Measurements from ENCODE around the gene DOCK4. TPM values are rescaled to one million over a fixed set of nuclear protein-coding genes. Genes with fewer than 3 reads are reported as not detected.

The DOCK4 gene
- total RNA-seq, 1 donor from 2014 or later: 70.9 TPM

DNA sequence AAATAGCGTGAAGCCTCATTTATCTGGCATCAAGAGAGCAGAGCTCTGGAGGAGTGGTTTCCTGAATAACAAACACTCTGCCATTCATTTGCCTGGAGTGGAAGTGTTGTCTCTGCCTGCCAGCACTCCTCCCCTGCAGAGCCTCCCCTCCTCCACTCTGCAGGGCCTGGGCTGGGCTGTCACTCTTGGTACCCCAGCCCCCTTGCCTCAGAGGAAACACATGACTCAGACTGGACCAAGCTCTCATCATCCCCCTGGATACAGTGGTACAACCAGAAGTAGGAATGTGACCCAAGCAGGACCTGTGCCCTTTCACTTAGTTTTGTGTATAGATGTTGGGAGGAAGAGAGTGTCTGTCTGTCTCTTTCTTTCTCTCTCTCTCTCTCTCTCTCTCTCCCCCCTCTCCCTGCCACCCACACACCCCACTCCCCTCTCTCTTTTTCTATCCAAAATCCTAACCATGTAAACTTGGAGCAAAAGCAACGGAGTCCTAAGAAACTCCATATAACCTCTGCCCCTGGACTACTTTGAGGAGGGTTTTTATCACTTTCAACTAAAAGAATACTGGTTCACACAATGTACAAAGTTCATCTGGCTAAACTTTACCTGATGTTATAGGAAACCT, 43.9 kb downstream of the DOCK4 start:
- FAIRE-seq: no peak
- peak; percentile 19 to 23 for DNase-seq (ENCODE audit: low spot score in 2 of 2)

DNA sequence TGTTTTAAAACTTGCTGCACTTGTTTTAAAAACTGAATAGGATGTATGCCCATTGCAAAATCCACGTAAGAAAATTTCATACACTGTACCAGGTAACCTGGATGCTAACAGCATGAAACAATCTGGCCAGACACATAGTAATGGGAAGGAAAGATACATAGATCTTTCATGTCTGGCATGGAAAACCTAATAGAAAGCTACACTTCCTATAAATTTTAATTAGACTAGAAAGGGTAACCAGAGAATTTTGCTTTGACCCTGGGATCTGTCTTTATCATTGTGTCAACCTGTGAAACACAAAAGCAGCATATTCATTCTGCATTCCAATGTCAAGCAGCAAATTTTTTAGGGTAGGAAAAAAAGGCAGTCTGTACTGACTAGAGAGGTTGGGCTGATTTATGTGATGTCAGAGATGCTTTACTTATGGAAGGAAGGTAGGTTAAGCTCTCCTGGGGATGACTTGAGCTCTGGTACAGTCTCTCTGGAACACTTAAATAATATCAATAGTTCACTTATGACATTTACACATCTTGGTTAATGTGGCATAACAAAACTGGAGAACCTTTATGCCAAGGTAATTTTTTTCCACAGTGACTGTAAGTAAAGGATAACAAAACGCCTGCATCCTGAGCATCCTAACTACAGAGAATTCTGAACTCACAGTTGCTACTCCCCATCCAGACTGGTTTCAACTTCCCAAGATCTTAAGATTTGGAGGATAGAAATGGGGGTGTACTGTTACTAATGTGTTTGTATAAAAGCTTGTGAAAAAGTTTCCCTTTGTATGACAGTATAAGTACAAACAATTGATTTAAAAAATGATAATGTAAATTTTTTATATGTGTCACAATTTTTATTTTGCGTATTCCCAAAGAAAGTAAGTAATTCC, 44.7 kb downstream of the DOCK4 start:
- DNase-seq (ENCODE audit: low spot score in 2 of 2): no peak
- no peak for FAIRE-seq

DNA sequence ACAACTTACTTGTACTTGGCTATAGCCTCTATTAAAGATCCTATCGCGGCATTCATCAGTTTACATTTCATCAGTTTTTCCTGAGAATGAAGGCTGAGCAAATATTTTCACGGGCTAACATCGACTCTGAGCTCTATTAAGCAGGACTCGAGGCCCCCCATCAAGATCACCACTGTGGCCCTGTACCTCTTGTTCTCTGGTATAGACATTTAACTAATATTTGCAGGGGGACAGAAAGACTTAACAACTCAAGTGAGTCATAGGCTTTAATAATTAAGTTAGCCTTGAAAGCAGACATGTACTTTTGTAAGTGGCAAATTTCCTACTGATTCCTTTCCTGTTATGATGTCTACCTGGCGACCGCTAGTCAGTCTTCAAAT, 45.4 kb downstream of the DOCK4 start:
- FAIRE-seq (no peak), DNase-seq (ENCODE audit: low spot score in 2 of 2) (no peak)

DNA sequence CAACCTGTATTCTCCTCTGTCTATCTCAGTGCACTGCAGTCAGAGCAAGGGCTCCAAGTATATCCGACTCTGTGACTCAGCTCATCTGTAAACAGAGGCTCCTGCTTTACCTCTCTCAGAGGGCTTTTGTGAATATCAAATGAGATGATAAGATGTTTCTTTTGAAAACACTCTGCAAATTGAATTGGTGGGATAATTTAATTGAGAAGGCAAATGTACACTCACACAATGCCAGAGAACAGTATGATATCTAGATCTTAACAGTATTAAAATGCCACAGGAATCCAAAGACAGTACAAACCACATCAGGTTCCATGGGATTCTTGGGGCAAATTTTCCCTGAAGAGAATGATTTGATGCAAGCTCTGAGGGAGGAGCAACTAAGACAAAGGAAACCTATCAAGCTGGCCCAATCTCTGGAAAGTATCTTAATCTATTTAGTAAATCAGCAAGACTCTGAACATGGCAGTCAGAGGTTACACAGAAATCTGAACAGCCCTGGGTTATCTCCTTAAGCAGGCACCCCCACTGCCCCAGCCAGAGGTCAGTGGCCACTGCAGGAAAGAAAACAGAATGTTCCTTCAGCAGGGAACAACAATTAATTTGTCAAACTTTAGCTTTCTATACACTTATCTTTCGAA, 45.9 kb downstream of the DOCK4 start:
- DNase-seq (ENCODE audit: low spot score in 2 of 2) (no peak), FAIRE-seq (no peak)

DNA sequence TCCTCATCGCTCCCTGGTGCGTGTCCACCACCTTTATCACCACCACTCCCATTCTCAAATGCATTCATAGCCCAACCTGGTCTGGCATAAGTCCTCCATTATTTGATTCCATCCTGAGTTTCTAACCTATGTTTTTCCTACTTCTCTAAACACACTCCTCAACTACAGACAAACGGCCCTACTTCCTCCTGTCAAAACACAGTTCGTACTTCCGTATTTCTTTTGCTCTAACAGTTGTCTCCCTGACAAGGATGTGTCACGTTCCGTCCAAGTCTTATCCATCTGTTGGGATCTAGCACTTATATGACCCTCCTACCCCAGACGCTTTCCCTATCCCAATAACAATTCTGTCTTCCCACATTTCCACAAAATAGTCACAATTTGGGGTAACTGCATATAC, 46.8 kb downstream of the DOCK4 start:
- DNase-seq (ENCODE audit: low spot score in 2 of 2): no peak
- FAIRE-seq: no peak

DNA sequence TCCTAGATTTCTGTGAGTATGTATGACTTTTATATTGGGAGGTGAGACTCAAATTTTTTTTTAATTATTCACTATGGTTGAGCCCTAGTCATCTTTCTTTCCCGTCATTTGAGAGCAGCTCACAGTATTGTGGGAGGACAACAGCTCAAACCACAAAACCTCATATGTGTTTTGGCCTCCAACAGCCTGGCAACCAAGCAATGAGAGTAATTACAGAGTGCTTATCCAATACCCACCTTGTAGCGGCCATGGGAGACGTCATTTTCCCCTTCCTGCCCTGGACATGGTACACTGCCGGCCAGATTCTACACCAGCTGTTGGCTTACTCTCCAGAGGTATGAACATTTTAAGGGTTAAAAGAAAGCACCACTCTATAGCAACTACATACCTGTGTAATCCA, 49.1 kb downstream of the DOCK4 start:
- FAIRE-seq (no peak), DNase-seq (ENCODE audit: low spot score in 2 of 2) (no peak)

DNA sequence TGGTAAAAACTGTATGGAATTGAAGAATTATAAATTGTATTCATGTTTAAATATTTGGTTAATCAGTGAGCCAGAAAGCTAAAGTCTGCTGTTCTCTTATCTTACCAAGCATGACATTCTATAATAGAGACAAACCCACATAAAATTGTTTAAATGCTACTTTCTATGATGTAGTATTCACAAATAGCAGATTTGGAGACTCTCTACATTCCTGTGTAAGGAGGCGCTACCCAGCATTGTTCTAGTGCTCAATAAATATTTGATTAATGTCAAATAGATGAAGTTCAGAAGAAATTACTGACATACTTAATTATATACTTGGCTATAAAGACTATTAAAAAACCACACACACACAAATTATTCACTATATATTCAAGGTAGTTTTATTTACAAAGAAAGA, 49.8 kb downstream of the DOCK4 start:
- DNase-seq (ENCODE audit: low spot score in 2 of 2): no peak
- FAIRE-seq: no peak

DNA sequence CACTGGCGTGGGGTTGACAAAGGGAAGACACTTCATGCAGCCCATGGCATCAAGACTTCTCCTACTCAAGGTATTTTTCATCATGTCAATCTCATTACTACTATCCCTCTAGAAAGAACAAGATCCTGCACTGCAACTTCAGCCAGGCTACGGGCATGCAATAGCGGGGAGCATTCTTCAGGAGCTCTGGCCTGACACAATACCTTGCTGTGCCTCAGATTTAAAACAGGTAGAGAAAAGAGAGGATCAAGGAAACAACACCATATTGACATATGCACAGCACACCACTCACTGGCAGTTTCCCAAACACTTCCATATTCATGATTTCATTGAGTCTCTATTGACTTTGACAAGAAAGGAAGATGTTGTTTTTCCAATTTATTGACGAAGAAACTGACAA, 51.5 kb downstream of the DOCK4 start:
- DNase-seq (ENCODE audit: low spot score in 2 of 2) (no peak), FAIRE-seq (no peak)

DNA sequence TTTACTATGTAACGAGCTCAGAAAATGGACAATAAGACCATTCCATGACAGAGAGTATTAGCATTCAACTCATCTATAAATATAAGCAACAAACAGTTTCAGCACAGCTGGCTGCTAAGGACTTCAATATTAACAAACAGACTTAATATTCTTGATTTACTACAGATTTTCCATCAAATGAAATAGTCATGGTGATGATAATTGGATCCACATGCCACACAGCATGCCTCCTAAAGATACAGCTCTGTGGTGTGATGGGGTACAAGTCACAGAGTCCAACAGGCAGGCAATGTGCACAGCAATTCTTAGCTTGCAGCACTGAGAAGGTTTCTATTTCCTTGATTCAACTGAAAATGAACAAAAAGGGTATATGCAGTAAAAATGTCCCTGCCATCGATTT, 54.0 kb downstream of the DOCK4 start:
- FAIRE-seq (no peak), DNase-seq (ENCODE audit: low spot score in 2 of 2) (no peak)

DNA sequence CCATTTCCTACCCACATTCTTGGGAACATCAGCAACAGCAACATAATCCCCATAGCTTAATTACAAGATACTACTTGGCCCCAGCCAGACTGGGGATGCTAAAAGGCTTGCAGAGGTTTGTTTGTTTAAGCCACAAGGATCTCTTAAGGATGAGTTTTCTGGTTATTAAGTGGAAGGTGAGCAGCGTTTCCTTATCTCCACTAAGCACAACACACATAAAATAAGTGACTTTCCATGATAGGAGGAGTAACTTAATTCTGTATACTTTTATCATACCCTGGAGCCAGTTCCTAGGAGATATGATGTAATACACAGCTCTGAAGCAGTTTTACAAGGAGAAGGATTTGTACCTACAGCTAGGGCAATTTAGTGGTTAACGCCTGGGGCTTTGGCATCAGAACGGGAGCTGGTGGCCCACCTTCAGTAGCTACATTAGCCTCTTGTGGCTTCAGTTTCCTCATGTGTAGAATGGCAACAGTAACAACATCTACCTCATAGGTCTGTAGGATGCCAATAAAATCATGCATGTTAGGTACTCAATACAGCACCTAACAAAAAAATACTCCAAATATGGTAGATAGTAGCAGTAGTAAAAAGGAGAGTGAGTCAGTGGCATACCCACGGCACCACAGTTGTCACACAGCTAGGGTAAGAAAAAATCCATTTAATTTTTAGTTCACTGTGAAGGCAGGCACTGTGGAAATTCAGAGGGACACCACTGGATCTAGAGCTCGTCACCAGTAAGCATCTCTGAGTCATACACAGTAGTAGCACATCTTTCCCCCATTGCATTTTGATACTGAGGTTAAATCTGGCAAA, 55.2 kb downstream of the DOCK4 start:
- DNase-seq (ENCODE audit: low spot score in 2 of 2) (no peak), FAIRE-seq (no peak)

DNA sequence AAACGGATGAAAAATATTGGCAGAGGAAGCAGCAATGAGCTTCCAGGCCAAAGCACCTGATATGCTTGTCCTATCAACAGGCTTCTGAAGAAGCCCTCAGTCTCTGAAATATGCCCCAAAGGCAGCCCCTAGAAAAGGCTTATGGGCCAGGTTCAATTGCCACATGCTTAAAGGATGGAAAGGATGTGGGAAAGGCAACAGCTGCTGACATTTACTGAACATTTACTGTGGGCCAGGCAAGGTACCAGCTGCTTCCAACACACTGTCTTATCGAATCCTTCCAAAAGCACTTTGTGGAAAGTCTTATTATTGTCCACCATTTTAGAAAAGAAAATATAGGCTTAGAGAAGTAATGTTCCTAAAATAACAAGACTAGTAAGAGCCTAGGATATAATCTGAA, 56.5 kb downstream of the DOCK4 start:
- no peak for FAIRE-seq
- DNase-seq (ENCODE audit: low spot score in 2 of 2): no peak

DNA sequence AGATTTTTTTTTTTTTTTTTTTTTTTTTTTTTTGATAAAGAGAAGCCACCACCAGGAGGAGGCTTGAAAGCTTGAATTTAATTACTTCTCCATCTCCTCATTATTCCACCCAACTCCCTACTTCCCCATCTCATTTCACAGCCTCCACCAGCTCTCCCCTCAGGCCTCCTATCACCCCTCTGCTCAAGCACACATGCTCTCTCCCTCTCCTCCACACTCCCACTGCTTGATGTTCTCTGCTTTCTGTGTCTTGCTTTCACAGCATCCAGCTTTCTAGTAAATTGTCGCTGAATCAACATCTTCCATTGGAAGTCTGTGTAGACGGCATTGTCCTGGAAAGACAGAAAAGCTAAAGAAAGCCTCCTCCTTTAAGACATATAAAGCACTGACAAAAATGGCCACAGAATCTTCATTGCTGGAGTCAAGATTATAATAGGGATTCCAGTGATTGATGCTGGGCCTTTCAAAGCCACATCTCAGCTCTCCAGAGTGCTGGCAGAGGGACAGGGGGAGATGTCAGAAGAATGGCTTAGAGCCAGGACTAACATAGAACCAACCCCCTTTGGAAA, 58.3 kb downstream of the DOCK4 start:
- DNase-seq (ENCODE audit: low spot score in 2 of 2): no peak
- FAIRE-seq: no peak

DNA sequence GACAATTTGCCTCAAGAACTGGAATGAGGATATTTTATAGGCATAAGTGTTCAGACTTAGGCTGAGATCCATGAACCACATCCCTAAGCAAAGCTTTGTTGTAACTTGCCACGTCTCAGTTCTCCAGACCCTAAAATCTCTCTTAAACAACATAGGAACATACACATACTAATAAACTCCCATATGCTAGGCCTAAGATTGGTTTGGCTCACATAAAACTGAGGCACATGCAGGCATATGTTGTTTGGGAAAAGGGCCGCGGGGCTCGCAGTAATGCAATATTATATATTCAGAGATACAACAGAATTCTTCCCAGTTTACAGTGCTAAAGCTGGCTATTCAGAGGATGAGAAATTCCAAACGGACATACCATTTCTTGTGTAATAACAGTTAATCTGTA, 61.0 kb downstream of the DOCK4 start:
- no peak for FAIRE-seq

DNA sequence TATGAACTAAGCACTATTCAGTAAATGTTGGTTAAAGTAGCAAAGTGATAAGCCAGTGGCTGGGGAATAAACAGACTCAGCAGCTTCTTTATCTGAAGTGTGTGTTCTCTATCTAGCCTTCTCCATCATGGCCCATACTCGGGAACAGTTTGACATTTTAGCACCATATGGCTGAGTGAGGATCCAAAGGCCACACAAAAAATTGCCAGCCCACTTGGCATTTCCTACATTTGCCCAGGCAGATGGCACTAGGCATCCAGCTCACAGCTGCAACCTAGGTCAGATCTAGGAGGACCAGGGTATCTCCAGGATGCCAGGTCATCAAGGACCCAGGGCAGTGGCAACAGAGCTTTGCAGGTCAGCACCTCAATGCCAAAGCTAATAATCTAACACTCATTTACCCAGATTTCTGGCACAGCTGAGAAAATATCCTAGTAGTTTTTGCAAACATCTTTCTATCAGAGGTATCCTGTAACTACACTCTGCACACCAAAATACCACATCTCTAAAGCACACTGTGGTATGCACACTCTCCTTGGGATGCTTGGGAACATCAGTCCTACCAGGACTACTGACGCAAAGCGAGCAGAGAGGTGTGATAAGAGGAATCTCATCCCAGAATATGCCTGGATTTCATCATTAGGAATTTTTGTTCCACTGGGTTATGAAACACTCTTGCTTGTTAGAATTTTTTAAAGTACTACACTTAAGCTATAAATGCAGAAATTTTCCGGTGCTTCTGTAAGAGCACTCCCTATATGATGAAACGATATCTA, 61.7 kb downstream of the DOCK4 start:
- no peak for DNase-seq (ENCODE audit: low spot score in 2 of 2)
- no peak for FAIRE-seq

More for the DNA sequence above, 61.0 kb downstream of the DOCK4 start:
- no peak for DNase-seq (ENCODE audit: low spot score in 2 of 2)

DNA sequence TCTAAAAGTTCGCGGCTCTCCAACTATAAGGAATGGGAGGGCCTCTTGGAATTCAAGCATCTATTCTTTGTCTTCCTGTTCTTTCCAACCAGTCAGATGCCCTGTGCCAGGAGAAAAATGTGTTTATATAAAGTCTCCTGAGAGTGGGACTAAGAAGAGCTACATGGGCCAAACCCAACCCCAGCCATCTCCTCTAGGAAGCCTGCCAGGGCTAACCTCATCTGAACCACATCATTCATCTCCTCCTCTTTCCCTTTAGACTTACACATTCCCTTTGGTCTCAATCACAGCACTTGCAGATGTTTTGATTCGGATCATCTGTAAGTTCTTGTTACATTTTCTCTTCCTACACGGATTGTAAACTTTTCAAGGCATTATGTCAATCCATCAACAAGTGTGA, 62.6 kb downstream of the DOCK4 start:
- DNase-seq (ENCODE audit: low spot score in 2 of 2) (no peak), FAIRE-seq (no peak)

DNA sequence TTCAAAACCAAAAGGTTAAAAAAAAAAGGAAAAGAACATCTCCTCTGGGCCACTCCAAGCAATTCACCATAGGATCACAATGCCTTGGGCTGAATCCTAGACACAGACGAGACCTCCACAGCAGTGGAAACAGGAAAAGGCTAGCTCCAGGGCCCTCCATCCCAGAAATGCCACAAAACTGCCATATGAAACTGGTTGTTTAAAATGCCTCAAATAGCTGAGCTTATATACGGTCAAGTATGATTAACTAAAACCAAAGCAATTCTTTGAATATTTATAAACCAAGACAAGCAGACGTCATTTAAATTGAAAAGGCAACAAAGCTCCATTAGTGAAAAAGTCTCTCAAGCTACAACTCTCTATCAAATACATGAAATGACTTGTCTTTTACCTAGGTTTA, 63.1 kb downstream of the DOCK4 start:
- DNase-seq (ENCODE audit: low spot score in 2 of 2): no peak
- FAIRE-seq: no peak

DNA sequence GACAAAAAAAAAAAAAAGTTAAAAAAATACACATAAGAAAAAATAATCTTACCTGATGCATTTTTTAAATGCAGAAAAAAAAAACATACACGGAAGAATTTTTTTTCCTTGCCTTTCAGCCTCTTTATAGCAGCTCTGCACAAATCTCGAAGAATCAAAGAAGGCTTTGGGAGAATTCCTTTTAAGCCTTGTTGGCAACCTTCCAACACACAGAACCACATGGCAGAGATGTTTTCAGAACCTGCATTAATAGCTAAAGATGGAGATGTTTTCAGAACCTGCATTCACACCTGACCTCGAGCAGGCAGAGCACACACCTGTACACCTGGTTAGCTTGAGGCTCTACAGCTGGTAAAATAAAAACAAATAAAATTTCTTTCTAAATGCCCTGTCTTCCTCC, 65.6 kb downstream of the DOCK4 start:
- no peak for DNase-seq (ENCODE audit: low spot score in 2 of 2)

DNA sequence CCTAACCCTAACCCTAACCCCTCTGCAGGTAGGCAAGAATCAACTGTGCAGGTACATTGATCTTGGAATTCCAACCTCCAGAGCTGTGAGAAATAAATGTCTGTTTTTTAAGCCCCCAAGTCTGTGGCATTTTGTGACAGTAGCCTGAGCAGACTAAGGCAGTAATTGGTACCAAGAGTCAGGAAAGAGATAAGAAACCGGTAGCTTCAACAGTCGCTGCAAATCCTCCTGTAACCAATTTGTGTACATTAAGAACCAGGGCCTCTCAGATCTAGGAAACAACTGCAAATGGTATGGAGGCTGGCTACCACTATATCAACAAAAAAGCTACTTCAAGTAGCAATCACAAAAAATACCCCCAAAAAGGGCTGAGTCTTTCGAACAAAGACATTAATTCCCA, 67.3 kb downstream of the DOCK4 start:
- FAIRE-seq: no peak

More for the DNA sequence above, 65.6 kb downstream of the DOCK4 start:
- FAIRE-seq: no peak

DNA sequence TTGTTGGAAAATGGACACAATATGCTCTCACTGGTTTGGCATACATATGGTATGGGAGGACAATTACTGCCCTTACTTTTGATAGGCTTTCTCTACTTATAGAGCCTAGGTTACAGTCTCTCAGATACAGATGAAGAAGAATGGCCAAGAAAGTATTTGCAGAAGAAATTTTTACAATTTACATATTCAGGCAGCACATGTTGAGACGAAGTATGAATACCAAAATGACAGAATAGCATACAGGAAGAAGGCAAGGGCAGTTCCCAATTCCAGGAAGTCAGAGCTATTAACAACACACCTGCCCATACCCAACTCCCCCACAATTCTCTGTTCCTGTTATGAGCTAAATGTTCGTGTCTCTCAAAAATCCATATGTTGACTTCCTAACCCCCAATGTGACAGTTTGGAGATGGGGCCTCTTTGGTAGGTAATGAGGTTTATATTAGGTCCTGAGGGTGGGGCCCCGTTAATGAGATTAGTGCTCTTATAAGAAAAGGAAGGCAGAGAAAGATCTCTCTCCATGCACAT, 67.8 kb downstream of the DOCK4 start:
- DNase-seq (ENCODE audit: low spot score in 2 of 2) (no peak), FAIRE-seq (no peak)

More for the DNA sequence above, 67.3 kb downstream of the DOCK4 start:
- DNase-seq (ENCODE audit: low spot score in 2 of 2): no peak
